Measurements from ENCODE around the gene PIK3R5. TPM values are rescaled to one million over a fixed set of nuclear protein-coding genes. Genes with fewer than 3 reads are reported as not detected.

Gene PIK3R5
- total and polyA plus RNA-seq, 12 donors = 1.2 to 51.7 (median 17.2) TPM

DNA sequence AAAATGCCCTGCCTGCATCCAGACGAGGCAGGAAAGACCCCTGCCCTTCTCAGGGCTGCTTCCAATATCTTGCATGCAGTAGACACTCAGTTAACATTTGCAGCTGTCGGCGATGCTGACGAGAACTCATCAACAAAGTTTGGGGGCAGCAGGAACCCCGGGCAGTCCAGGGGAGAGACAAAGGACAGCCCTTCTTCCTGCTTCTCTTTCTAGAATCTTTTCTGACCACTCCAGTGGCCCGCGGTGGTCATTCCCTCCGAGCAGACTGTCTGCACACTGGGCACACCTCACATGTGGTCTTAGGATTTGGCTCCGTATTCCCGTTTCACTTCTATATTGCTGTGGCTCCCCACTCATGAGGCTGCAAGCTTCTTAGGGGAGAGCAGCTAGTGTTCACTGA is 135.4 kb downstream of the PIK3R5 start:
- DNase-seq = no peak
- Histone ChIP-seq H3K27me3 (peaks cover 7% of the 10 kb centered on the region), H3K27ac (no peak overlapping the region), H3K4me1 (replicated peaks in 1 of 2) (no peaks in the 10 kb centered on the region), H3K36me3 (replicated peaks in 1 of 2) (no peaks in the 10 kb centered on the region), H3K9me3 (replicated peaks in 1 of 3) (no peaks in the 10 kb centered on the region), H3K4me3 (no peak overlapping the region)
- intact Hi-C loops (cut with DNase I) = loop anchor here in 1 of 2 donors (5.0 kb wide), 1 partner anchor 52 kb away; no protein-coding TSS in a partner anchor
- no peak for TF ChIP-seq POLR2A (IDR thresholded peaks at IDR 0.05)
- TF ChIP-seq, protein P1, sequence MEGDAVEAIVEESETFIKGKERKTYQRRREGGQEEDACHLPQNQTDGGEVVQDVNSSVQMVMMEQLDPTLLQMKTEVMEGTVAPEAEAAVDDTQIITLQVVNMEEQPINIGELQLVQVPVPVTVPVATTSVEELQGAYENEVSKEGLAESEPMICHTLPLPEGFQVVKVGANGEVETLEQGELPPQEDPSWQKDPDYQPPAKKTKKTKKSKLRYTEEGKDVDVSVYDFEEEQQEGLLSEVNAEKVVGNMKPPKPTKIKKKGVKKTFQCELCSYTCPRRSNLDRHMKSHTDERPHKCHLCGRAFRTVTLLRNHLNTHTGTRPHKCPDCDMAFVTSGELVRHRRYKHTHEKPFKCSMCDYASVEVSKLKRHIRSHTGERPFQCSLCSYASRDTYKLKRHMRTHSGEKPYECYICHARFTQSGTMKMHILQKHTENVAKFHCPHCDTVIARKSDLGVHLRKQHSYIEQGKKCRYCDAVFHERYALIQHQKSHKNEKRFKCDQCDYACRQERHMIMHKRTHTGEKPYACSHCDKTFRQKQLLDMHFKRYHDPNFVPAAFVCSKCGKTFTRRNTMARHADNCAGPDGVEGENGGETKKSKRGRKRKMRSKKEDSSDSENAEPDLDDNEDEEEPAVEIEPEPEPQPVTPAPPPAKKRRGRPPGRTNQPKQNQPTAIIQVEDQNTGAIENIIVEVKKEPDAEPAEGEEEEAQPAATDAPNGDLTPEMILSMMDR (IDR thresholded peaks at IDR 0.05) = no peak
- 76 to 82% (median 81%) methylated on average over 10 of the region's 10 CpGs for WGBS, 4 donors

DNA sequence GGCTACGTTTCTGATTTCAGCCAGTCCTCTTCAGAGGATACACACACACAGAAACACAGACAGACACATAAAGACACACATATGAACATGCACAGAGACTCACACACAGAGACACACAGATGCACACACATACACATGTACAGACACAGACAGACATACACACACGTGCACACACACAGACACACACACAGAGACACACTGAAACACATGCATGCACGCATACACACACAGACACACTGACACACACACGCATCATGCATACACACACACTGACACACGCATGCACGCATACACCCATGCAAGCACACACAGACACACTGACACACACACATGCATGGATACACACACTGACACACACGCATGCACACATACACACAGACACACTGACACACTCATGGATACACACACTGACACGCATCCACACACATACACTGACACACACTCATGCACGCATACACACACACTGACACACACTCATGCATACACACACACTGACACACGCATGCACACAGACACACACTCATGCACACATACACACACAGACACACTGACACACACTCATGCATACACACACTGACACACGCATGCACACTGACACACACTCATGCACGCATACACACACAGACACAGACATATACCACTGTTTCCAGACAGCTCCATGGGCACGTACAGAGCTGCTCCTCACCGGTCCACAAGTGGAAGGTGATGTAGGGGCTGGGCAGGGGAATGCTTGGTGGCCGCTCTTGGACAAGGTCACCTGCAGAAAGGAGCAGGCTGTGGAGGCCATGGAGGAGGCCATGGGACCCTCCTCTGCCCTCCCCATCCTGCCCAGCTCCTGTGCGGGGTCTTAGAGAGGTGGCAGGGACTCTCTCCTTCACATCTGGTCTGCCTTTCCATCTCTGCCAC is 136.2 kb downstream of the PIK3R5 start:
- Histone ChIP-seq H3K27ac (no peak overlapping the region), H3K27me3 (peaks cover 7% of the 10 kb centered on the region), H3K9me3 (replicated peaks in 1 of 3) (no peaks in the 10 kb centered on the region), H3K4me1 (replicated peaks in 1 of 2) (no peaks in the 10 kb centered on the region), H3K4me3 (no peak overlapping the region), H3K36me3 (replicated peaks in 1 of 2) (no peaks in the 10 kb centered on the region)
- no peak for DNase-seq
- WGBS, 4 donors = 79 to 91% (median 87%) methylated on average over 13 to 16 of the region's 16 CpGs
- TF ChIP-seq, protein P1 (IDR thresholded peaks at IDR 0.05) = no peak
- no peak for TF ChIP-seq POLR2A (IDR thresholded peaks at IDR 0.05)
- intact Hi-C loops (cut with DNase I) = no loop called here

Other genes with a start within 250 kb of the PIK3R5 start
- gene CCDC42, start 220.9 kb downstream of the PIK3R5 start, total RNA-seq = not detected
- not detected for gene CCDC42, start 220.9 kb downstream of the PIK3R5 start, polyA plus RNA-seq
- not detected for gene SPDYE4, start 207.2 kb downstream of the PIK3R5 start, total RNA-seq
- not detected for gene SPDYE4, start 207.2 kb downstream of the PIK3R5 start, polyA plus RNA-seq
- gene MFSD6L, start 166.3 kb downstream of the PIK3R5 start, total RNA-seq = under 1 TPM in 3 of 9 donors, not detected in 6; 0.06 to 0.15 (median 0.11) TPM
- under 1 TPM in 2 of 3 donors, not detected in 1; 0.13 to 0.24 TPM for gene MFSD6L, start 166.3 kb downstream of the PIK3R5 start, polyA plus RNA-seq
- 1 to 10 TPM in 3 of 9 donors, under 1 TPM in 6; 0.17 to 1.7 (median 0.72) TPM for gene PIK3R6, start 98.0 kb downstream of the PIK3R5 start, total RNA-seq
- gene PIK3R6, start 98.0 kb downstream of the PIK3R5 start, polyA plus RNA-seq = 1 to 10 TPM in 1 of 3 donors, under 1 TPM in 2; 0.26 to 1.5 (median 0.94) TPM
- gene NTN1, start 55.8 kb upstream of the PIK3R5 start, total RNA-seq = under 1 TPM; 0.12 to 0.72 (median 0.32) TPM
- gene NTN1, start 55.8 kb upstream of the PIK3R5 start, polyA plus RNA-seq = under 1 TPM; 0.13 to 0.84 (median 0.24) TPM

Data from adrenal gland (tissue), 12 donors.